SK-N-SH treated with all-trans-retinoic acid at 6 μM for 48 hours (cell line): ENCODE measurements around the gene FRAS1.

ENCODE experiments used
- ESRRG ChIP-seq: fragments of 250-450 bp; sonication (Bioruptor Pico); IDR thresholded peaks from 2 replicates; pipeline ENCODE4 v1.6.1; 2021; ENCODE audit warnings: mild to moderate bottlenecking
- PATZ1 ChIP-seq: fragments of 250-450 bp; sonication (Bioruptor Pico); IDR thresholded peaks from 2 replicates; pipeline ENCODE4 v1.8.0; 2020; ENCODE audit warnings: mild to moderate bottlenecking, moderate library complexity, borderline replicate concordance
- PPARA ChIP-seq: fragments of 250-450 bp; sonication (Bioruptor Pico); IDR thresholded peaks from 2 replicates; pipeline ENCODE4 v1.5.0; 2020; ENCODE audit warnings: mild to moderate bottlenecking, borderline replicate concordance
- ZC3H10 ChIP-seq: fragments of 250-450 bp; sonication (Bioruptor Pico); IDR thresholded peaks from 2 replicates; pipeline ENCODE4 v1.5.1; 2021; ENCODE audit warnings: mild to moderate bottlenecking, moderate library complexity
- ZNF70 ChIP-seq: fragments of 450-650 bp; formaldehyde crosslinking; IDR thresholded peaks from 2 replicates; pipeline ENCODE4 v1.5.0; 2020; ENCODE audit warnings: mild to moderate bottlenecking, moderate library complexity
- TF ChIP-seq, protein P1 (sequence below): fragments of 250-450 bp; sonication (Bioruptor Pico); IDR thresholded peaks from 2 replicates; pipeline ENCODE4 v1.8.0; 2021; ENCODE audit warnings: low read depth, mild to moderate bottlenecking, moderate library complexity, borderline replicate concordance

- TF ChIP-seq ZNF70 (CRISPR knock-in tag) (no peak), PPARA (no peak), ZC3H10 (no peak), PATZ1 (no peak), ESRRG (CRISPR knock-in tag) (no peak)
- TF ChIP-seq, protein P1, sequence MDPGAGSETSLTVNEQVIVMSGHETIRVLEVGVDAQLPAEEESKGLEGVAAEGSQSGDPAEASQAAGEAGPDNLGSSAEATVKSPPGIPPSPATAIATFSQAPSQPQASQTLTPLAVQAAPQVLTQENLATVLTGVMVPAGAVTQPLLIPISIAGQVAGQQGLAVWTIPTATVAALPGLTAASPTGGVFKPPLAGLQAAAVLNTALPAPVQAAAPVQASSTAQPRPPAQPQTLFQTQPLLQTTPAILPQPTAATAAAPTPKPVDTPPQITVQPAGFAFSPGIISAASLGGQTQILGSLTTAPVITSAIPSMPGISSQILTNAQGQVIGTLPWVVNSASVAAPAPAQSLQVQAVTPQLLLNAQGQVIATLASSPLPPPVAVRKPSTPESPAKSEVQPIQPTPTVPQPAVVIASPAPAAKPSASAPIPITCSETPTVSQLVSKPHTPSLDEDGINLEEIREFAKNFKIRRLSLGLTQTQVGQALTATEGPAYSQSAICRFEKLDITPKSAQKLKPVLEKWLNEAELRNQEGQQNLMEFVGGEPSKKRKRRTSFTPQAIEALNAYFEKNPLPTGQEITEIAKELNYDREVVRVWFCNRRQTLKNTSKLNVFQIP (CRISPR knock-in tag) = no peak
Observed at GRCh38 chr4:78553529-78554060, 496.5 kb downstream of the FRAS1 start.
